HG03045 (cell line): ENCODE data around the gene COX10.

Experiments
- ATAC-seq: cut with Tn5 transposase; IDR thresholded peaks from one replicate; pipeline ENCODE4 v1.9.1; 2021; ENCODE audit warnings: mild to moderate bottlenecking, moderate library complexity; ENCODE audit not compliant: unreplicated experiment

The COX10 gene

GRCh38 chr17:14068542-14069250 is 608 bp upstream of the COX10 start:
- no peak for ATAC-seq

- ATAC-seq: no peak
Measured at GRCh38 chr17:14070344-14070984, 1.2 kb downstream of the COX10 start.

GRCh38 chr17:14072881-14073280 is 3.6 kb downstream of the COX10 start:
- ATAC-seq: no peak

GRCh38 chr17:14078027-14078426 is 8.7 kb downstream of the COX10 start:
- no peak for ATAC-seq

GRCh38 chr17:14080847-14081251 is 11.5 kb downstream of the COX10 start:
- ATAC-seq: no peak

GRCh38 chr17:14082848-14083247 is 13.5 kb downstream of the COX10 start:
- no peak for ATAC-seq

- ATAC-seq: no peak
Measured at GRCh38 chr17:14084955-14085354, 15.7 kb downstream of the COX10 start.

- ATAC-seq: no peak
Measured at GRCh38 chr17:14086189-14086588, 16.9 kb downstream of the COX10 start.

GRCh38 chr17:14089179-14089578 is 19.9 kb downstream of the COX10 start:
- ATAC-seq: no peak

- ATAC-seq: no peak
Measured at GRCh38 chr17:14091367-14091766, 22.1 kb downstream of the COX10 start.

- no peak for ATAC-seq
Measured at GRCh38 chr17:14092808-14093207, 23.5 kb downstream of the COX10 start.

- ATAC-seq: no peak
Measured at GRCh38 chr17:14094676-14095601, 25.6 kb downstream of the COX10 start.

- no peak for ATAC-seq
Measured at GRCh38 chr17:14095631-14096030, 26.3 kb downstream of the COX10 start.

GRCh38 chr17:14098246-14098645 is 28.9 kb downstream of the COX10 start:
- ATAC-seq: no peak

- no peak for ATAC-seq
Measured at GRCh38 chr17:14101976-14102375, 32.7 kb downstream of the COX10 start.

- ATAC-seq: no peak
Measured at GRCh38 chr17:14103836-14104235, 34.5 kb downstream of the COX10 start.

- ATAC-seq: no peak
Measured at GRCh38 chr17:14104734-14105133, 35.4 kb downstream of the COX10 start.

- no peak for ATAC-seq
Measured at GRCh38 chr17:14107889-14108288, 38.6 kb downstream of the COX10 start.

- no peak for ATAC-seq
Measured at GRCh38 chr17:14112407-14112806, 43.1 kb downstream of the COX10 start.

- no peak for ATAC-seq
Measured at GRCh38 chr17:14113137-14113536, 43.8 kb downstream of the COX10 start.

- no peak for ATAC-seq
Measured at GRCh38 chr17:14116263-14117024, 47.1 kb downstream of the COX10 start.
